Neural cell (in vitro differentiated cells): ENCODE data around the gene SRPX2. TPM values are rescaled to one million over a fixed set of nuclear protein-coding genes. Genes with fewer than 3 reads are reported as not detected.

ENCODE experiments used
- H2AFZ ChIP-seq: fragments of 200-600, 300-800 bp; sonication (generic), shearing (Covaris generic); 2 replicates; pipeline ENCODE4 v1.6.0; 2014; ENCODE audit warnings: low read depth, mild to moderate bottlenecking, antibody characterized with exemption, low read length, moderate library complexity
- H3F3A ChIP-seq: fragments of 200-600 bp; shearing (Covaris generic); 2 replicates; pipeline ENCODE4 v1.6.1; 2016; ENCODE audit warnings: mild to moderate bottlenecking, moderate library complexity, mixed read lengths, antibody characterized with exemption, low read length; ENCODE audit not compliant: insufficient read depth, poor library complexity, severe bottlenecking
- H3K27ac ChIP-seq: fragments of 200-600, 300-800 bp; sonication (generic), shearing (Covaris generic); 2 replicates; pipeline ENCODE4 v1.5.1; 2014; ENCODE audit warnings: mild to moderate bottlenecking, low read length, moderate library complexity
- H3K27me3 ChIP-seq: fragments of 300-800, 200-600 bp; sonication (generic), shearing (Covaris generic); 2 replicates; pipeline ENCODE4 v1.6.0; 2014; ENCODE audit warnings: mild to moderate bottlenecking, low read depth, low read length, moderate library complexity; ENCODE audit not compliant: insufficient read depth
- H3K36me3 ChIP-seq: fragments of 300-800, 200-600 bp; sonication (generic), shearing (Covaris generic); 2 replicates; pipeline ENCODE4 v1.5.1; 2014; ENCODE audit warnings: mild to moderate bottlenecking, antibody characterized with exemption, low read length, moderate library complexity; ENCODE audit not compliant: insufficient read depth
- H3K4me2 ChIP-seq: fragments of 300-800, 200-600 bp; sonication (generic), shearing (Covaris generic); 2 replicates; pipeline ENCODE4 v1.6.0; 2014; ENCODE audit warnings: mild to moderate bottlenecking, low read length
- H3K4me3 ChIP-seq: fragments of 300-800, 200-600 bp; sonication (generic), shearing (Covaris generic); 2 replicates; pipeline ENCODE4 v1.5.1; 2014; ENCODE audit warnings: mild to moderate bottlenecking, low read length, moderate library complexity
- H3K79me2 ChIP-seq: fragments of 200-600 bp; shearing (Covaris generic); replicated peaks from 2 replicates; pipeline ENCODE4 v1.6.0; 2014; ENCODE audit warnings: mild to moderate bottlenecking, low read length, moderate library complexity; ENCODE audit not compliant: insufficient read depth
- H3K9ac ChIP-seq: fragments of 300-800, 200-600 bp; sonication (generic), shearing (Covaris generic); 2 replicates; pipeline ENCODE4 v1.6.1; 2016; ENCODE audit warnings: mild to moderate bottlenecking, low read length, mixed read lengths
- H3K9me2 ChIP-seq: fragments of 200-600 bp; shearing (Covaris generic); 2 replicates; pipeline ENCODE4 v1.6.1; 2016; ENCODE audit warnings: mild to moderate bottlenecking, low read length, mixed read lengths; ENCODE audit not compliant: insufficient read depth
- H3K9me3 ChIP-seq: fragments of 200-600, 300-800 bp; sonication (generic), shearing (Covaris generic); 2 replicates; pipeline ENCODE4 v1.6.1; 2016; ENCODE audit warnings: mild to moderate bottlenecking, mixed run types, low read length, moderate library complexity, mixed read lengths
- H4K20me1 ChIP-seq: fragments of 200-600 bp; shearing (Covaris generic); 2 replicates; pipeline ENCODE4 v1.6.1; 2016; ENCODE audit warnings: mild to moderate bottlenecking, mixed run types; ENCODE audit not compliant: insufficient read depth
- CTCF ChIP-seq: fragments of 450-650 bp; IDR thresholded peaks from 2 replicates; pipeline ENCODE4 v1.5.1; 2014; ENCODE audit warnings: antibody characterized with exemption, mild to moderate bottlenecking, moderate library complexity; ENCODE audit not compliant: poor library complexity, severe bottlenecking
- EP300 ChIP-seq: fragments of 450-650 bp; conservative IDR thresholded peaks from 2 replicates; pipeline ENCODE4 v1.6.1; 2014; ENCODE audit warnings: antibody characterized with exemption, mild to moderate bottlenecking, moderate library complexity; ENCODE audit not compliant: poor library complexity, severe bottlenecking
- EZH2 ChIP-seq: fragments of 200-600, 300-800 bp; shearing (Covaris generic), sonication (generic); IDR thresholded peaks from 2 replicates; pipeline ENCODE4 v1.6.1; 2014; ENCODE audit warnings: antibody characterized with exemption, low read length, borderline replicate concordance, mild to moderate bottlenecking; ENCODE audit not compliant: insufficient read depth, poor library complexity, severe bottlenecking
- MXI1 ChIP-seq: fragments of 450-650 bp; conservative IDR thresholded peaks from 2 replicates; pipeline ENCODE4 v1.6.1; 2014; ENCODE audit warnings: antibody characterized with exemption, mild to moderate bottlenecking; ENCODE audit not compliant: poor library complexity, severe bottlenecking
- POLR2AphosphoS5 ChIP-seq: IDR thresholded peaks from 2 replicates; pipeline ENCODE4 v1.6.1; 2012
- RAD21 ChIP-seq: fragments of 450-650 bp; conservative IDR thresholded peaks from 2 replicates; pipeline ENCODE4 v1.6.1; 2014; ENCODE audit warnings: antibody characterized with exemption, mild to moderate bottlenecking, moderate library complexity
- REST ChIP-seq: IDR thresholded peaks from 2 replicates; pipeline ENCODE4 v1.6.1; 2012; ENCODE audit warnings: borderline replicate concordance
- SMC3 ChIP-seq: fragments of 450-650 bp; conservative IDR thresholded peaks from 2 replicates; pipeline ENCODE4 v1.6.1; 2014; ENCODE audit warnings: antibody characterized with exemption, mild to moderate bottlenecking, moderate library complexity; ENCODE audit not compliant: poor library complexity
- TAF1 ChIP-seq: IDR thresholded peaks from 2 replicates; pipeline ENCODE4 v1.6.1; 2012; ENCODE audit warnings: low read depth
- polyA plus RNA-seq: library from polyadenylated mRNA; depleted of rRNA; stranded (reverse); fragments of >200 nt; gene quantifications from 2 replicates; pipeline ENCODE4 v1.2.3, GENCODE V29; 2014

Gene SRPX2
- polyA plus RNA-seq, 1 donor from 2014 or later = 0.59 TPM

GRCh38 chrX:100648458-100649417 is 4.7 kb downstream of the SRPX2 start:
- no peaks in the 10 kb centered on the region for H3K9me3 ChIP-seq
- H3K4me3 ChIP-seq = no peak overlapping the region
- TF ChIP-seq MXI1 (no peak), RAD21 (no peak), SMC3 (no peak), TAF1 (no peak), EZH2 (no peak), CTCF (no peak), REST (no peak), POLR2AphosphoS5 (no peak), EP300 (no peak)
- no peaks in the 10 kb centered on the region for H3K27me3 ChIP-seq
- H3K4me2 ChIP-seq = no peak overlapping the region
- no peak overlapping the region for H3K27ac ChIP-seq
- H4K20me1 ChIP-seq = no peaks in the 10 kb centered on the region
- H3K79me2 ChIP-seq = no peaks in the 10 kb centered on the region
- no peak overlapping the region for H3K9ac ChIP-seq
- H3K9me2 ChIP-seq = no peaks in the 10 kb centered on the region
- no peaks in the 10 kb centered on the region for H3F3A ChIP-seq
- no peak overlapping the region for H2AFZ ChIP-seq
- no peaks in the 10 kb centered on the region for H3K36me3 ChIP-seq

GRCh38 chrX:100649550-100650356 is 5.8 kb downstream of the SRPX2 start:
- H2AFZ ChIP-seq = no peak overlapping the region

More at GRCh38 chrX:100649550-100650356, 5.8 kb downstream of the SRPX2 start:
- Histone ChIP-seq H3K9me3 (no peaks in the 10 kb centered on the region), H4K20me1 (no peaks in the 10 kb centered on the region), H3K79me2 (no peaks in the 10 kb centered on the region), H3K27ac (no peak overlapping the region), H3K9ac (no peak overlapping the region), H3K27me3 (no peaks in the 10 kb centered on the region), H3K4me3 (no peak overlapping the region), H3F3A (no peaks in the 10 kb centered on the region), H3K36me3 (no peaks in the 10 kb centered on the region), H3K9me2 (no peaks in the 10 kb centered on the region), H3K4me2 (no peak overlapping the region)
- TF ChIP-seq REST = no peak
- TF ChIP-seq EZH2 = no peak
- no peak for TF ChIP-seq MXI1
- no peak for TF ChIP-seq TAF1
- TF ChIP-seq POLR2AphosphoS5 = no peak
- TF ChIP-seq CTCF = no peak
- no peak for TF ChIP-seq RAD21
- TF ChIP-seq EP300 = no peak
- no peak for TF ChIP-seq SMC3
